Right lobe of liver (tissue), 6 donors: ENCODE results near the gene CEND1. TPM values are rescaled to one million over a fixed set of nuclear protein-coding genes. Genes with fewer than 3 reads are reported as not detected.
A peak's percentile ranks its signal among the peaks of the same experiment; 100 is the strongest.

Experiments used
- ATAC-seq, 4 donors: fragments of 200-7000 bp; cut with Tn5 transposase; one replicate each; pipeline ENCODE4 v1.9.1; 2020; ENCODE audit warnings: mild to moderate bottlenecking in 4 of 4, moderate library complexity in 4 of 4
- DNase-seq, 3 donors: peaks; one replicate each; pipeline ENCODE4 v3.0.0-alpha.2; 2020
- H3K27ac ChIP-seq, 3 donors: fragments of 200-600 bp; one replicate each; pipeline ENCODE4 v1.8.0; 2022
- H3K27me3 ChIP-seq, 2 donors: fragments of 200-600 bp; one replicate each; pipeline ENCODE4 v1.8.0; 2022
- H3K36me3 ChIP-seq, 4 donors: fragments of 200-600 bp; sonication (generic) in 1 of 4; one replicate each; pipeline versions ENCODE4 v1.5.1 to v1.8.0; 2017 to 2022; ENCODE audit warnings: control low read depth in 1 of 4
- H3K4me1 ChIP-seq, 4 donors: fragments of 200-600 bp; sonication (generic) in 1 of 4; one replicate each; pipeline versions ENCODE4 v1.5.1 to v1.8.0; 2017 to 2022; ENCODE audit warnings: control low read depth in 1 of 4
- H3K4me3 ChIP-seq, 3 donors: fragments of 200-600 bp; one replicate each; pipeline ENCODE4 v1.8.0; 2022
- H3K9me3 ChIP-seq, 4 donors: fragments of 200-600 bp; sonication (generic) in 1 of 4; one replicate each; pipeline versions ENCODE4 v1.5.1 to v1.8.0; 2017 to 2022; ENCODE audit warnings: control low read depth in 1 of 4
- CTCF ChIP-seq, 4 donors: fragments of 200-600 bp in 3 of 4; fragments of 450-650 bp in 1 of 4; IDR thresholded peaks; one replicate each; pipeline versions ENCODE4 v1.5.1 to v1.8.0; 2016 to 2022; ENCODE audit warnings: antibody characterized with exemption in 4 of 4, mild to moderate bottlenecking in 2 of 4
- POLR2A ChIP-seq: fragments of 450-650 bp; IDR thresholded peaks from one replicate; pipeline ENCODE4 v1.6.1; 2017; ENCODE audit warnings: antibody characterized with exemption, mild to moderate bottlenecking
- WGBS: methylation state at CpG from one replicate; pipeline ENCODE4 v1.1.6; 2018; ENCODE audit warnings: low coverage, low lambda C conversion rate; ENCODE audit not compliant: insufficient coverage; ENCODE audit errors: missing lambda C conversion rate; 5-methylcytosine and 5-hydroxymethylcytosine counted together
- intact Hi-C, 2 donors: fragments of 100-400 bp; cut with DNase I; formaldehyde crosslinking; loops; one replicate each; pipeline versions ENCODE4 v1.11.2 to v1.14.1; 2022
- total RNA-seq, 6 experiments: library from RNA; depleted of rRNA in 2 of 6; stranded (reverse); fragments of >200 nt in 2 of 6; fragmentation: NEBNext Ultra II Directional in 3 of 6; extraction: Animal tissue kit (Norgen Biotek cat#: 25700) in 3 of 6; gene quantifications; one replicate each; pipeline versions ENCODE4 v1.1.0 to v1.2.4, GENCODE V29; 2016 to 2023
- donor health status: DM: no; HTN: yes; CAD: no.
- donor health status: DM: no; HTN: no; CAD: no.
- donor health status: DM: no; HTN: no; CAD: no.
- donor health status: DM: no; HTN: yes; CAD: no.
- donor health status: DM: no; HTN: yes; CAD: no.

CEND1 gene
- total RNA-seq, 6 experiments from 2014 or later: not detected

GRCh38 chr11:773830-774229 is 16.1 kb downstream of the CEND1 start:
- ATAC-seq: no peak
- peaks cover 0 to 13% (median 3%) of the 10 kb centered on the region in 4 donors for H3K4me1 ChIP-seq
- no peak for DNase-seq
- peaks cover 0 to 15% (median 6%) of the 10 kb centered on the region in 4 donors for H3K36me3 ChIP-seq
- 92% methylated on average over 5 of the region's 9 CpGs for WGBS
- TF ChIP-seq CTCF (IDR thresholded peaks at IDR 0.05) (no peak), POLR2A (no peak)
- intact Hi-C loops: no loop called here
- no peak overlapping the region for H3K27ac ChIP-seq
- H3K4me3 ChIP-seq: no peak overlapping the region
- no peaks in the 10 kb centered on the region for H3K9me3 ChIP-seq
- no peaks in the 10 kb centered on the region for H3K27me3 ChIP-seq

DNA sequence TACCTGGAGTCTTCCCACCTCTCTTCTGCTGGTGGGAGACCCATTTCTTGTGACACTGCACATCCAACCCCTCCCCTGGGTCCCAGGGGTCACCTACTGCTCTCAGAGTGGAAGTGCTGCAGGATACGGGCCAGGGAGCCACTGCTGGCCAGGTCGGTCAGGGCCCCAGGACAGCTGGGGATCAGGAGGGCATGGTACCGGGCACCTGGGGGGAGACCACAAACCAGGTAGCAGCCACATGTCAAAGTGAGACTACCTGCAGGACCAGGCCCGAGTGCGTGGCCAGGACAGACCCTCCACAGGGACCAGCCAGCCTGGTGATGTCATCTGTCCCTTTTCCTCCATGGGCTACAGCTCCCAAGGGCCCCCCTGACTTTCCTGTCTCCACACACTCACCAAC is 16.5 kb downstream of the CEND1 start:
- Histone ChIP-seq H3K9me3 (no peaks in the 10 kb centered on the region), H3K4me3 (no peak overlapping the region), H3K4me1 (peaks cover 0 to 9% (median 3%) of the 10 kb centered on the region in 4 donors), H3K27me3 (no peaks in the 10 kb centered on the region), H3K36me3 (peaks cover 0 to 15% (median 6%) of the 10 kb centered on the region in 4 donors), H3K27ac (no peak overlapping the region)
- intact Hi-C loops: no loop called here
- TF ChIP-seq POLR2A (no peak), CTCF (IDR thresholded peaks at IDR 0.05) (no peak)
- DNase-seq: no peak
- WGBS: no CpG with 5 or more reads among the region's 5 CpGs
- no peak for ATAC-seq

DNA sequence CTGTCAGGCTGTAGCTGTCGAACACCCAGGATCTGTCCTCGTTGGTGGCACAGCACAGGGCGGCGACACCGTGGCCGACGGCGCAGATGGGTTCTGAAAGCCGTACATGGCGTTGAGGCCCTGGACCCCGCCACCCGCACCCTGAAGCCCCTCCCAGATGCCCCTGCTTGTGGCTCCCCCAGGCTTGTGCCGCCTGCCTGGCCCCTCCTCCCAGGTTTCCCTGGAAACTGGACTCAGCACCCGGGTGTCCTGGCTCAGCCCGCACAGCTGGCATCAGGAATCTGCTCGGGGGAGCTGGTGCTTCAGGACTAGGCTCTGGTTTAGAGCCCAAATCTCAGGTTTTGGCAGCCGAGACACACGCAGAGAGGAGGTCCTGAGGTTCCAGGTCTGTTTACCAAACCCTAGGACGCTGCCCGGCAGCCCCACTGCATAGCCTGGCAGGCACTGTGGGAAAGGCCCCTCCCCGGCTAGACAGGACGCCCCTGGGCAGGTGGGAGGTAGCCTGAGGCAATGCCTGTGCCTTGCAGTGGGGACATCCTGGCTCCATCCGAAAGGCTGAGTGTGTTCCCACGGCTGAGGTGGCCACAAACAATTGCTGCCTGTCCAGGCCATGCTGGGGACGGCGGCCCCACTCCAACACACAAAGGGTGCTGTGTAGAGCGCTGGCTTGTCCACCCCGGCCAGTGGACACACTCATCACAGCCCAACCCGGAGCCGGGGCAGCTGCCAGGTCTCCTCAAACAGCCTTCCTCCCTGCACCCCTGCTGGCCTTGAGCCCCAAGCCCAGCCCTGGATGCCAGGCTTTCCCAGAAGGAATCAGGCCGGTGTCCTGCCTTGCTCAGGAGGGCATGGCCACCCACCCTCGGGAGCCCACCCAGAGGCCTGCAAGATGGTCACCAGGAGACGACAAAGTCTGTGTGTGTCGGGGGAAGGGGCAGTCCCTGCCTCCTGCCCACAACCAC is 17.2 kb downstream of the CEND1 start:
- Histone ChIP-seq H3K27me3 (no peaks in the 10 kb centered on the region), H3K4me3 (no peak overlapping the region), H3K27ac (no peak overlapping the region), H3K36me3 (peaks cover 0 to 15% (median 6%) of the 10 kb centered on the region in 4 donors), H3K4me1 (peaks cover 0 to 6% (median 2%) of the 10 kb centered on the region in 4 donors), H3K9me3 (no peaks in the 10 kb centered on the region)
- DNase-seq (peak in 2 of 3 donors; percentile 47 to 52), ATAC-seq (no peak)
- WGBS: 70% methylated on average over 2 of the region's 34 CpGs
- TF ChIP-seq POLR2A (no peak), CTCF (IDR thresholded peaks at IDR 0.05) (no peak)
- intact Hi-C loops: no loop called here

DNA sequence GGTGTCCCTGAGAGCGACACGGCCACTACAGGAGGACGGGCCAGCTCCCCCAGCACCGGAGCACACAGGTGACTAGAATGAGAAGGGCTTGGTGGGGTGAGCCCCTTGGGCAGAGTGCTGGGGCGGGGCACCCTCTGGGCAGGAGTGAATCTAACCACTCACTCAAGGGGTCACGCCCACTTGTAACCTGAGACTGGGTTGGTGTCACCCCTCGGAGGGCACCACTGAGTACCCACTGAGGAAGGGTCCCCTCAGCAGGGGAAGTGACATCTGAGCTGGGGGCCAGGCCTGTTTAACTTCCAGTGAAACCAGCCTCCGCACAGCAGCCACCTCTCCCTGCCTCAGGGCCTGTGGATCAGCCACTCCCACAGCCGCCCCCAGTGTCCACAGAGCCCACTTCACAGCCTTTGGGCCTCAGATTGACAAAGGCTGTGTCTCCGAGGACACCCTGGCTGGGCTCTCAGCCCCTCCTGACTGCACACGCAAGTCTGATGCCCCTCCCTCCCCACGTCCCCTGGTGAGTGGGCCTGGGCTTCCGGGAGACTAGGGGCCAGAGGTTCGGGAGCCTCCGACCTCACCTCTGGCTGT is 18.2 kb downstream of the CEND1 start:
- H3K27me3 ChIP-seq: no peaks in the 10 kb centered on the region
- intact Hi-C loops: no loop called here
- no CpG with 5 or more reads among the region's 15 CpGs for WGBS
- no peak overlapping the region for H3K4me3 ChIP-seq
- DNase-seq (no peak), ATAC-seq (no peak)
- H3K9me3 ChIP-seq: no peaks in the 10 kb centered on the region
- H3K27ac ChIP-seq: no peak overlapping the region
- no peak for TF ChIP-seq POLR2A
- no peak for TF ChIP-seq CTCF (IDR thresholded peaks at IDR 0.05)
- H3K36me3 ChIP-seq: peaks cover 0 to 22% (median 6%) of the 10 kb centered on the region in 4 donors
- peaks cover 0 to 6% (median 2%) of the 10 kb centered on the region in 4 donors for H3K4me1 ChIP-seq
